Stimulated activated naive B cell treated with anti-CD40 and anti-IgM and Interleukin-4, amounts not matched to agents 10 μg/mL and 1 μg/mL and 100 μg/mL, for 72 hours (primary cell): ENCODE measurements around the gene C20orf204.
A peak's percentile ranks its signal among the peaks of the same experiment; 100 is the strongest.
"Not testable (repeated sequence)": the region's sequence is repeated elsewhere in the genome, so short reads cannot be mapped to it uniquely, and the experiment has no call there.

Experiments used
- ATAC-seq, 2 donors: fragments of 150-1000 bp; cut with Tn5 transposase; replicated peaks; 2 replicates each; pipeline ENCODE4 v1.10.0; 2021; ENCODE audit warnings: moderate library complexity in 1 of 2
- DNase-seq: peaks from one replicate; pipeline ENCODE4 v3.0.0; 2021
- H3K27ac Mint-ChIP-seq: one replicate; pipeline ENCODE4 v1.8.0; 2022; ENCODE audit warnings: mild to moderate bottlenecking, mixed read lengths
- H3K27me3 Mint-ChIP-seq, 2 donors: one replicate each; pipeline ENCODE4 v1.8.0; 2022; ENCODE audit warnings: mixed read lengths in 2 of 2
- H3K36me3 Mint-ChIP-seq, 2 donors: one replicate each; pipeline ENCODE4 v1.8.0; 2022; ENCODE audit warnings: mixed read lengths in 2 of 2, mild to moderate bottlenecking in 1 of 2
- H3K4me1 Mint-ChIP-seq, 2 donors: one replicate each; pipeline ENCODE4 v1.8.0; 2022; ENCODE audit warnings: mixed read lengths in 2 of 2, mild to moderate bottlenecking in 1 of 2
- H3K4me3 Mint-ChIP-seq, 2 donors: one replicate each; pipeline ENCODE4 v1.8.0; 2022; ENCODE audit warnings: mild to moderate bottlenecking in 2 of 2, mixed read lengths in 2 of 2, moderate library complexity in 1 of 2
- H3K9me3 Mint-ChIP-seq, 2 donors: one replicate each; pipeline ENCODE4 v1.8.0; 2022; ENCODE audit warnings: mixed read lengths in 2 of 2, mild to moderate bottlenecking in 1 of 2

Gene C20orf204, protein sequence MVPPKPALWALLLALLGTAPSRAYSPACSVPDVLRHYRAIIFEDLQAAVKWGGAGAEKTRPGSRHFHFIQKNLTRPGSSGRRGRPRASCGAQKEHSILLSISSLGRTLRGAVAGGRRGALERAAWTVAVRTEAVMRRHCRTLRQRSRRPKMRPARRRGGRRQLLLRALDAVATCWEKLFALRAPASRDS

GRCh38 chr20:64035933-64036345, at the start of gene C20orf204:
Gene C20orf204 (plus strand): TSS chr20:64036182. CDS start chr20:64036324, 142 bp downstream.
- no peak for DNase-seq

DNA sequence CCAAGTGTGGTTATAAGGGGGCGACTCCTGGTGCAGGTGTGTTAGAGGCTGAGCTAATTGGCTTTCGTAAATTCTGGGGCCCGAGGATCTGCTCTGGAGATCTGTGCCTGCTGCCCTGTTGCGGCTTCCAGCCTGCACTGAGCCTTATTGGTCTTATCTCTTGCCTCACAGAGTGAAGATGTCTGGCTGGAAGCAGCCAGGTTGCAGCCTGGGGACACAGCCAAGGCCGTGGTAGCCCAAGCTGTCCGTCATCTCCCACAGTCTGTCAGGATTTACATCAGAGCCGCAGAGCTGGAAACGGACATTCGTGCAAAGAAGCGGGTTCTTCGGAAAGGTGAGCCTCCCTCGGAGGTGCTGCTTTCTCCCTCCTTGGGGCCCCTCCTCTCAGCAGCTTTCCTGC, 35.1 kb upstream of the C20orf204 start:
- no peak overlapping the region for H3K27ac Mint-ChIP-seq
- ATAC-seq: no peak
- peaks cover 38 to 47% of the 10 kb centered on the region in 2 donors for H3K36me3 Mint-ChIP-seq
- no peak overlapping the region for H3K4me3 Mint-ChIP-seq
- no peak for DNase-seq
- peaks cover 5 to 9% of the 10 kb centered on the region in 2 donors for H3K4me1 Mint-ChIP-seq
- no peaks in the 10 kb centered on the region for H3K9me3 Mint-ChIP-seq
- no peaks in the 10 kb centered on the region for H3K27me3 Mint-ChIP-seq

More at GRCh38 chr20:64035933-64036345, at the start of gene C20orf204:
- no peak for ATAC-seq
- Mint-ChIP-seq H3K9me3 (no peaks in the 10 kb centered on the region), H3K27ac (peak within 1 kb of the TSS; percentile 31), H3K27me3 (peaks cover 7 to 33% of the 10 kb centered on the region in 2 donors), H3K4me3 (peak within 1 kb of the TSS; percentile 23 to 35), H3K36me3 (peaks cover 14 to 36% of the 10 kb centered on the region in 2 donors), H3K4me1 (peaks cover 19 to 46% of the 10 kb centered on the region in 2 donors)

DNA sequence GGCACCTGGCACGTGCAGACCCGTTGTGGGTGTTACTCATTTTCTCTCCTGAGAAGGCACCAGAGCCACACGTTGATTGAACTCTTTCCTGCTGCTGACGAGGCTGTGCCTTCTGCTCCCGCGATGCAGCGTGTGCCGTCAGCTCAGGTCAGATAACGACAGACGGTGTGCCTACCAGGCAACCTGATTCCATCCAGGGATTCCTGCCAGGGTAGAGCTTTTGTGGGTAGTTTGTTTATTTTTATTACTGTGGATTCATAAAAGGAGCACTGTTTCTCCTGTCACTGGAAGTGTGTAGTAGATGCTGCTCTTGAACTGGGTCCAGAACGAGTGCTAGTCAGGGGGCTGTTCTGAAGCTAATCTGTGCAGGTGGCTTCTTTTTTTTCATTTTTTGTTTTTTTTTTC, 34.4 kb upstream of the C20orf204 start:
- no peaks in the 10 kb centered on the region for H3K27me3 Mint-ChIP-seq
- H3K27ac Mint-ChIP-seq: no peak overlapping the region
- H3K36me3 Mint-ChIP-seq: peaks cover 38 to 49% of the 10 kb centered on the region in 2 donors
- ATAC-seq: no peak
- no peak overlapping the region for H3K4me3 Mint-ChIP-seq
- no peak for DNase-seq
- peaks cover 5 to 10% of the 10 kb centered on the region in 2 donors for H3K4me1 Mint-ChIP-seq
- no peaks in the 10 kb centered on the region for H3K9me3 Mint-ChIP-seq

DNA sequence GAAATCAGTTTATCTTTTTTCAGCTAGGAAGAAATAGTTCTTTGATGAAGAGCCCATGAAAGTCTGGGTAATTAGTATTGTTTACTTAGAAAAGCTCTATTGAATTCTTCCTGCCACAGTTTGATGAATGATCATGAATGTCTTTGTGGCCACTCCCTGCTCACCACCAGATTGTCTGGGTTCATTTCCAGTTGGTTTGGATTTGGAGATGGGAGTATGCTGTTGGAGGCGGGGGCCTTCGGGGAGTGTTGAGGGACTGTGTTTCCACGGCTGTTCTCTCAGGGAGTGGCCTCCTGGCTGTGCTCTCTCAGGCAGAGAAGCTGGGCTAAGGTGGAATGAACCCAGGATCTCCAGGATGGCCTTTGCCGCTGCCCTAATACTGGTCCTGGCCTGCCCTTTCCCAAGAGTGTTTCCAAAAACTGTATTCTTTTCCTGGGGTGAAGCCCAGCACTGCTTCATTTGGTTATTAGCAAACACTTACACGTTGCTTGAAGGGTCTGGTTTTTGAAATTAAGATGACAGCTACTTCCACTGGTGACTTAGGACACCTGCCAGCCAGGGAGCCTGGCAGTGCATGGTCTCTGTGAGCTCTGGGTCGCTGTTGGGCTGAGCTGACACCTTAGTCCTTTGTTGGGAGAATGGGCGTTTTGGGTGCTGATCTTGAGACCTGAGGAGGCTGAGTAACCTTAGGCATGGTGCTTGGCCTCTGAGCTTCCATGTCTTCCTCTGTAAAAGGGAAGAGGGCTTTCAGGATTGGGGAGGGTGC, 31.8 kb upstream of the C20orf204 start:
- H3K36me3 Mint-ChIP-seq: peaks cover 35 to 55% of the 10 kb centered on the region in 2 donors
- peaks cover 5 to 12% of the 10 kb centered on the region in 2 donors for H3K4me1 Mint-ChIP-seq
- DNase-seq (no peak), ATAC-seq (no peak)
- no peaks in the 10 kb centered on the region for H3K27me3 Mint-ChIP-seq
- no peak overlapping the region for H3K4me3 Mint-ChIP-seq
- no peak overlapping the region for H3K27ac Mint-ChIP-seq
- H3K9me3 Mint-ChIP-seq: peaks cover 0 to 1% of the 10 kb centered on the region in 2 donors

- H3K27me3 Mint-ChIP-seq: no peaks in the 10 kb centered on the region
- H3K4me3 Mint-ChIP-seq: no peak overlapping the region
- ATAC-seq (no peak), DNase-seq (no peak)
- peaks cover 0 to 1% of the 10 kb centered on the region in 2 donors for H3K9me3 Mint-ChIP-seq
- no peak overlapping the region for H3K27ac Mint-ChIP-seq
- H3K4me1 Mint-ChIP-seq: peaks cover 5 to 12% of the 10 kb centered on the region in 2 donors
- peaks cover 37 to 54% of the 10 kb centered on the region in 2 donors for H3K36me3 Mint-ChIP-seq
Observed at GRCh38 chr20:64005394-64005793, 30.6 kb upstream of the C20orf204 start.

DNA sequence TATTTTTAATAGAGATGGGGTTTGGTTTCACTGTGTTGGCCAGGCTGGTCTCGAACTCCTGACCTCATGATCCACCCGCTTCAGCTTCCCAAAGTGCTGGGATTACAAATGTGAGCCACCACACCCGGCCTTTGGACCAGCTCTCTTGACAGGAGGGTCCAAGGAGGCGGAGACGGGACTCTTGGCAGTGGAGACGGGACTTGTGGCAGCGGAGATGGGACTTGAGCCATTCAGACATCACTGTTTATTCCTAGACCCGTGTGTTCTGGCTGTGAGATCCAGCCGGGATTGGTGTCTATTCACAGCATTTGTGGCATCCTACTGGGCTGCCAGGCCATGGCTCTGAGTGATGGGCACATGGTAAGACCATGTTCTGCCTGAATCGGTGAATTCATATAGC, 29.5 kb upstream of the C20orf204 start:
- Mint-ChIP-seq H3K4me3 (no peak overlapping the region), H3K4me1 (peaks cover 5 to 12% of the 10 kb centered on the region in 2 donors), H3K9me3 (peaks cover 0 to 1% of the 10 kb centered on the region in 2 donors), H3K27ac (no peak overlapping the region), H3K36me3 (peaks cover 37 to 55% of the 10 kb centered on the region in 2 donors), H3K27me3 (no peaks in the 10 kb centered on the region)
- ATAC-seq: no peak
- no peak for DNase-seq

DNA sequence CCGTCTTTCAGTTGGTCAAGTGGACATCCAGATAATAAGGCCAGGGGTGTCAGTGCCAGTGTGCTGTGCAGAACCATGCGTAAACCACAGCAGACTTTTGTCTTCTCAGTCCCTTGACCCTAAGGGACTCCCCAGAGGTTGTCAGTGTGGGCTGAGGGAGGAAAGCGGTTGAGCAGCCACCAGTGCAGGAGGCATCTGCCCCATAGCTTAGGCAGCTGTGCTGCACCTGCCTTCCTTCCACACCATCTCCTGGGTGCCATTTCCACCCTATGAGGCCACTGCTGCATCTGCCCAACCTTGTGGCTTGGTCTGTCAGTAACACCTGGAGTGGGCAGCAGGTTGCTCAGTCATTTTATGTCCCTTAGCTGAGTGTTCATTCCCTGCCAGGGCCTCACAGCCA, 29.1 kb upstream of the C20orf204 start:
- DNase-seq: peak; percentile 2
- peaks cover 0 to 1% of the 10 kb centered on the region in 2 donors for H3K9me3 Mint-ChIP-seq

GRCh38 chr20:64009811-64010387, 26.1 kb upstream of the C20orf204 start:
- Mint-ChIP-seq H3K27me3 (no peaks in the 10 kb centered on the region), H3K27ac (peak overlapping the region; percentile 20), H3K36me3 (peaks cover 32 to 62% of the 10 kb centered on the region in 2 donors), H3K9me3 (peaks cover 0 to 1% of the 10 kb centered on the region in 2 donors), H3K4me1 (peaks cover 0 to 9% of the 10 kb centered on the region in 2 donors), H3K4me3 (no peak overlapping the region)
- ATAC-seq: no peak
- no peak for DNase-seq

More for the DNA sequence above, 29.1 kb upstream of the C20orf204 start:
- Mint-ChIP-seq H3K27ac (no peak overlapping the region), H3K36me3 (peaks cover 34 to 52% of the 10 kb centered on the region in 2 donors), H3K27me3 (no peaks in the 10 kb centered on the region), H3K4me3 (no peak overlapping the region), H3K4me1 (peaks cover 5 to 11% of the 10 kb centered on the region in 2 donors)
- ATAC-seq: peak; percentile 67 to 75

DNA sequence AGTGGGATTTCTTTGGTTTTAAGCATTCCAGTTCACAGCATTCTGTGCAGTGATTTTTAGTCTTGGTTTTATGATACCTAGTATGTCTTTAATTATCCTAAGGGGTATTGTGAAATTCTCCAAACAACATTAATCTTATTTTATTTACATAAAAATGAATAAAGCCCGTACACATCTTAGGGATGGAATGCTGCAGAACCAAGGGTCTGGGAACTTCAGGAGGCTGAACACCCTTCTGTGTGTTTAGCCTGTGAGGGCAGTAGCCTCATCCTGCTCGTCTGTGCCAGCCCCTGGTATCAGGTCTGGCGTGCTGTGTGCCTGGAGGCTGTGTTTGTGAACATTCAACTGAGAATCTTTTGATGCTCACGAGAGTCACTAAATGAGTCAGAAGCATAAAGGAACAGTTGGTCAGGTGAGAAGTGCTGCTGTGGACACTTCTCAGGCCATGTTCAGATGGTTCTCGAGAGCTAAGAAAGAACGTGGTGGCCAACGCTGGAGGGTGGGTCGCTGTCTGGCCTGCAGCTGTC, 25.2 kb upstream of the C20orf204 start:
- DNase-seq: no peak
- Mint-ChIP-seq H3K4me3 (no peak overlapping the region), H3K27me3 (no peaks in the 10 kb centered on the region), H3K4me1 (peaks cover 0 to 3% of the 10 kb centered on the region in 2 donors), H3K27ac (no peak overlapping the region), H3K9me3 (peaks cover 0 to 1% of the 10 kb centered on the region in 2 donors), H3K36me3 (peaks cover 30 to 59% of the 10 kb centered on the region in 2 donors)
- ATAC-seq: no peak

- H3K4me1 Mint-ChIP-seq: peaks cover 0 to 3% of the 10 kb centered on the region in 2 donors
- peaks cover 30 to 60% of the 10 kb centered on the region in 2 donors for H3K36me3 Mint-ChIP-seq
- DNase-seq (no peak), ATAC-seq (no peak)
- peaks cover 0 to 1% of the 10 kb centered on the region in 2 donors for H3K9me3 Mint-ChIP-seq
- peak overlapping the region; percentile 77 for H3K27ac Mint-ChIP-seq
- no peak overlapping the region for H3K4me3 Mint-ChIP-seq
- H3K27me3 Mint-ChIP-seq: no peaks in the 10 kb centered on the region
Observed at GRCh38 chr20:64011366-64011779, 24.6 kb upstream of the C20orf204 start.

DNA sequence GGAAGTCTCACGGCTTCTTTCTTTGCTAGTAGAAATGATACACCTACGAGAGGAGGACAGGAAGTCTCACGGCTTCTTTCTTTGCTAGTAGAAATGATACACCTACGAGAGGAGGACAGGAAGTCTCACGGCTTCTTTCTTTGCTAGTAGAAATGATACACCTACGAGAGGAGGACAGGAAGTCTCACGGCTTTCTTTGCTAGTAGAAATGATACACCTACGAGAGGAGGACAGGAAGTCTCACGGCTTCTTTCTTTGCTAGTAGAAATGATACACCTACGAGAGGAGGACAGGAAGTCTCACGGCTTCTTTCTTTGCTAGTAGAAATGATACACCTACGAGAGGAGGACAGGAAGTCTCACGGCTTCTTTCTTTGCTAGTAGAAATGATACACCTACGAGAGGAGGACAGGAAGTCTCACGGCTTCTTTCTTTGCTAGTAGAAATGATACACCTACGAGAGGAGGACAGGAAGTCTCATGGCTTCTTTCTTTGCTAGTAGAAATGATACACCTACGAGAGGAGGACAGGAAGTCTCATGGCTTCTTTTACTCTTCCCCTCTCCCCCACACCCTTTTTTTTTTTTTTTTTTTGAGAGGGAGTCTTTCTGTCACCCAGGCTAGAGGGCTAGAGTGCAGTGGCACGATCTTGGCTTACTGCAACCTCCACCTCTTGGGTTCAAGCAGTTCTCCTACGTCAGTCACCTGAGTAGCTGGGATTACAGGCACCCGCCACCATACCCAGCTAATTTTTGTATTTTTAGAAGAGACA, 23.4 kb upstream of the C20orf204 start:
- peaks cover 34 to 58% of the 10 kb centered on the region in 2 donors for H3K36me3 Mint-ChIP-seq
- ATAC-seq, H3K9me3 Mint-ChIP-seq, H3K27ac Mint-ChIP-seq, DNase-seq, H3K4me3 Mint-ChIP-seq, H3K27me3 Mint-ChIP-seq, H3K4me1 Mint-ChIP-seq: not testable (repeated sequence)

DNA sequence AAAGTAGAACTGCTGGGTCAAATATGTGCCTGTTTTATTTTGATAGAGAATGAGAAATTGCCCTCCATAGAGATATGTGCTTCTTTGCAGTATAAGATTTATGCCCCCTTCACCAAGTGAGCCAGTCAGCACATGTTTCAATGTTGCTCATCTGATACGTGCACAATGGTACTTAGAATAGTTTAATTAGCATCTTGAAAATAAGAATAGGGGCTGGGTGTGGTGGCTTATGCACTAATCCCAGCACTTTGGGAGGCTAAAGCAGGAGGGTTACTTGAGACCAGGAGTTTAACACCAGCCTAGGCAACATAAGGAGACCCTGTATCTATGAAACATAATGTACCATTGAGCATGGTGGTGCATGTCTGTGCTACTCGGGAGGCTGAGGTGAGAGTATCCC, 20.3 kb upstream of the C20orf204 start:
- no peak for ATAC-seq
- Mint-ChIP-seq H3K9me3 (no peaks in the 10 kb centered on the region), H3K27ac (no peak overlapping the region), H3K4me1 (no peaks in the 10 kb centered on the region), H3K27me3 (no peaks in the 10 kb centered on the region), H3K36me3 (peaks cover 31 to 57% of the 10 kb centered on the region in 2 donors), H3K4me3 (no peak overlapping the region)
- DNase-seq: no peak

DNA sequence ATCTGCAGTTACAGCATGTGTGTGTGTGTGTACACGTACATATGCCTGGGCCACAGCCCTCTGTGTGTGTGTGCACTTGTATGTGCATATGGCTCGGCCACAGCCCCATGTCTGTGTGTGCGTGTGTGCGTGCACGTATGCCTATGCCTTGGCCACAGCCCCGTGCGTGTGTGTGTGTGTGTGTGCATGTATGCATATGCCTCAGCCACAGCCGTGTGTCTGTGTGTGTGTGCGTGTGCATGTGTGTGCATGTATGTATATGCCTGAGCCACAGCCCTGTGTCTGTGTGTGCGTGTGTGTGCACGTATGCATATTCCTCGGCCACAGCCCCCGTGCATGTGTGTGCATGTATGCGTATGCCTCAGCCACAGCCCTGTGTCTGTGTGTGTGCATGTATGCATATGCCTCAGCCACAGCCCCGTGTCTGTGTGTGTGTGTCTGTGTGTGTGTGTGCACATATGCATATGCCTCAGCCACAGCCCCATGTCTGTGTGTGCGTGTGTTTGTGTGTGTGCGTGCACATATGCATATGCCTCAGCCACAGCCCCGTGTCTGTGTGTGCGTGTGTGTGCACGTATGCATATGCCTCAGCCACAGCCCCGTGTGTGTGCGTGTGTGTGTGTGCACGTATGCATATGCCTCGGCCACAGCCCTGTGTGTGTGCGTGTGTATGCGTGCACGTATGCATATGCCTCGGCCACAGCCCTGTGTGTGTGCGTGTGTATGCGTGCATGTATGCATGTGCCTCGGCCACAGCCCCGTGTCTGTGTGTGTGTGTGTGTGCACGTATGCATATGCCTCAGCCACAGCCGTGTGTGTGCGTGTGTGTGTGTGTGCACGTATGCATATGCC, 14.6 kb upstream of the C20orf204 start:
- Mint-ChIP-seq H3K36me3 (peaks cover 36 to 64% of the 10 kb centered on the region in 2 donors), H3K9me3 (no peaks in the 10 kb centered on the region), H3K27me3 (no peaks in the 10 kb centered on the region), H3K4me1 (no peaks in the 10 kb centered on the region), H3K27ac (no peak overlapping the region), H3K4me3 (no peak overlapping the region)
- ATAC-seq: no peak
- no peak for DNase-seq
